Thymus (tissue), 14 donors: ENCODE measurements around the gene ZNF445. TPM values are rescaled to one million over a fixed set of nuclear protein-coding genes. Genes with fewer than 3 reads are reported as not detected.
A peak's percentile ranks its signal among the peaks of the same experiment; 100 is the strongest.

Experiments
- DNase-seq, 9 donors: peaks; one replicate each; pipeline ENCODE4 v3.0.0-alpha.2; 2013; ENCODE audit warnings: low spot score in 9 of 9, low read depth in 6 of 9, missing footprints in 1 of 9
- H3K27ac ChIP-seq, 2 donors: one replicate each; pipeline ENCODE4 v1.5.1; 2013; ENCODE audit warnings: control low read depth in 1 of 2, low read depth in 1 of 2, low read length in 1 of 2, mild to moderate bottlenecking in 1 of 2, moderate library complexity in 1 of 2
- H3K27me3 ChIP-seq, 2 donors: one replicate each; pipeline ENCODE4 v1.5.1; 2013; ENCODE audit warnings: low read length in 1 of 2; ENCODE audit not compliant: control insufficient read depth in 2 of 2, insufficient read depth in 1 of 2
- H3K36me3 ChIP-seq, 2 donors: one replicate each; pipeline ENCODE4 v1.5.1; 2013; ENCODE audit warnings: low read length in 1 of 2, mild to moderate bottlenecking in 1 of 2, moderate library complexity in 1 of 2; ENCODE audit not compliant: control insufficient read depth in 2 of 2, insufficient read depth in 2 of 2
- H3K4me1 ChIP-seq, 2 donors: one replicate each; pipeline ENCODE4 v1.5.1; 2013; ENCODE audit warnings: low read length in 2 of 2; ENCODE audit not compliant: control insufficient read depth in 2 of 2, insufficient read depth in 2 of 2
- H3K4me3 ChIP-seq, 2 donors: one replicate each; pipeline ENCODE4 v1.5.1; 2013; ENCODE audit warnings: low read length in 2 of 2, control low read depth in 1 of 2, mild to moderate bottlenecking in 1 of 2
- H3K9me3 ChIP-seq, 2 donors: one replicate each; pipeline ENCODE4 v1.5.1; 2013; ENCODE audit warnings: low read length in 1 of 2, mild to moderate bottlenecking in 1 of 2; ENCODE audit not compliant: control insufficient read depth in 2 of 2, insufficient read depth in 1 of 2
- WGBS: extraction: QIAGEN DNeasy Blood & Tissue Kit; methylation state at CpG from one replicate; pipeline ENCODE4 v1.1.7; 2013; 5-methylcytosine and 5-hydroxymethylcytosine counted together
- long read RNA-seq, 10 donors: transcript quantifications; one replicate each; lab custom pipeline, GENCODE V29; 2026
- polyA plus RNA-seq: library from polyadenylated mRNA; stranded (reverse); fragments of 200-250 nt; gene quantifications from one replicate; pipeline ENCODE4 v1.2.3, GENCODE V29; 2013
- total RNA-seq: library from RNA; stranded (reverse); fragments of 120-200 nt; gene quantifications from one replicate; pipeline ENCODE4 v1.2.4, GENCODE V29; 2013
- donor health status: healthy.

Gene ZNF445
- total RNA-seq (5.9 TPM), polyA plus RNA-seq (5.0 TPM)
- long read RNA-seq, donor 1, full-length matches to known transcripts: 1 of 1 reads
- long read RNA-seq, donor 1, partial matches to known transcripts: 0 of 1 reads
- long read RNA-seq, donor 1, other reads (novel, unspliced or antisense): 0 of 1 reads
- long read RNA-seq, donor 2, full-length matches to known transcripts: 3 of 3 reads
- long read RNA-seq, donor 2, partial matches to known transcripts: 0 of 3 reads
- long read RNA-seq, donor 2, other reads (novel, unspliced or antisense): 0 of 3 reads
- long read RNA-seq, donor 3, full-length matches to known transcripts: 2 of 2 reads
- long read RNA-seq, donor 3, partial matches to known transcripts: 0 of 2 reads
- long read RNA-seq, donor 3, other reads (novel, unspliced or antisense): 0 of 2 reads
- long read RNA-seq, donor 4: 0 reads
- long read RNA-seq, donor 5, full-length matches to known transcripts: 2 of 2 reads
- long read RNA-seq, donor 5, partial matches to known transcripts: 0 of 2 reads
- long read RNA-seq, donor 5, other reads (novel, unspliced or antisense): 0 of 2 reads
- long read RNA-seq, donor 6: 0 reads
- long read RNA-seq, donor 7, full-length matches to known transcripts: 1 of 1 reads
- long read RNA-seq, donor 7, partial matches to known transcripts: 0 of 1 reads
- long read RNA-seq, donor 7, other reads (novel, unspliced or antisense): 0 of 1 reads
- long read RNA-seq, donor 8: 0 reads
- long read RNA-seq, donor 9: 0 reads
- long read RNA-seq, donor 10, full-length matches to known transcripts: 3 of 3 reads
- long read RNA-seq, donor 10, partial matches to known transcripts: 0 of 3 reads
- long read RNA-seq, donor 10, other reads (novel, unspliced or antisense): 0 of 3 reads

DNA sequence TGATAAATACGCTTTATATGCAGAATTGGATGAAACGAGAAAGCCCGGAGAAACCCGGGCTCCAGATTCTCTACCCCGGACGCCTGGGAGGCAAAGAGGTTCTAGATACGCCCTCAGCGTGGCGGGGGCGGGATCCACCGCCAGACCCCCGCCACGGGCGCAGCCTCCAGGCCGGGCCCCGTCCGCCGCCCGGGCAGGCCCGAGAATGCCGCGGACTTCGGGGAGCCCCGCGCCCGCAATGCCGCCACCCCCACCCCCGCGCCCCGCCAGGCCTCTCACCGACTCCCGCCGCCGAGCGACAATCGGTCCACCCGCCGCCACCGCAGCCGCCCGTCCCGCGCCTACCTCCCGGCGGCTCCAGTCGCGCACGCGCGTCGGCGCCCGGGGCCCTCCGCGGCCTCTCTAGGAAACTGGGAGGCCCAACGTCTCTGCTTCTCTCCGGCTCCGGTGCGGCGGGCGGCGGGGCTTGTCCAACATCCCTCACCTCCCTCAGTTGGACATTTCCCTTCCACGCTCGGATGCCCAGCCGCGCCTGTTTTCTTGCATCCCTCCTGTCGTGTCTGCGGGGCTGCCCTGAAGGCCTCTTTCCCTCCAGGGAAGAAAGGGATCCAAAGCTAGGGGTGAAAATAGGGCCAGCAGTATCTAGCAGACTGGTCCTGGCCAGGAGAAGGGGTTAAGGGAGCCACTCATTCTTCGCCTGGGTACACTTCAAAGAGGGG is at the start of gene ZNF445:
Gene ZNF445, minus strand, starts transcription at position 359 of the 719 bp plus-strand sequence. CDS start 22,121 bp downstream, outside the sequence.
- H3K27me3 ChIP-seq: no peaks in the 10 kb centered on the region
- H3K36me3 ChIP-seq: no peaks in the 10 kb centered on the region
- H3K4me1 ChIP-seq: peaks cover 3 to 11% of the 10 kb centered on the region in 2 donors
- H3K4me3 ChIP-seq: peak within 1 kb of the TSS; percentile 72 to 92
- no peaks in the 10 kb centered on the region for H3K9me3 ChIP-seq
- peak; percentile 19 to 86 (median 60) for DNase-seq
- H3K27ac ChIP-seq: peak within 1 kb of the TSS; percentile 77 to 82
- WGBS: 1% methylated on average over 69 of the region's 69 CpGs

- no peak overlapping the region for H3K27ac ChIP-seq
- no peaks in the 10 kb centered on the region for H3K4me1 ChIP-seq
- DNase-seq: no peak
- no peak overlapping the region for H3K4me3 ChIP-seq
- 90% methylated on average over 5 of the region's 5 CpGs for WGBS
- H3K27me3 ChIP-seq: no peaks in the 10 kb centered on the region
- H3K9me3 ChIP-seq: no peaks in the 10 kb centered on the region
- H3K36me3 ChIP-seq: no peaks in the 10 kb centered on the region
These were observed 47.6 kb upstream of the ZNF445 start for GRCh38 chr3:44525060-44525459.

DNA sequence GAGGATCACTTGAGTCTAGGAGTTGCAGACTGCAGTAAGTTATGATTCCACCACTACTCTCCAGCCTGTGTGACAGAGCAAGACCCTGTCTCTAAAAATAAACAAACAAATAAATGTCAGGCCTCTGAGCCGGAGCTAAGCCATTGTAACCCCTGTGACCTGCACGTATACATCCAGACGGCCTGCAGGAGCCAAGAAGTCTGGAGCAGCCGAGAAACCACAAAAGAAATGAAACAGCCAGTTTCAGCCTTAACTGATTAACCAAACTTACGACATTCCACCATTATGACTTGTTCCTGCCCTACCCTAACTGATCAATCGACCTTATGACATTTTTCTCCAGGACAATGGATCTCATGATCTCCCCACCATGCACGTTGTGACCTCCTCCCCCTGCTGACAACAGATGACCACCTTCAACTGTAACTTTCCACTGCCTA is 45.0 kb upstream of the ZNF445 start:
- no peaks in the 10 kb centered on the region for H3K36me3 ChIP-seq
- H3K9me3 ChIP-seq: no peaks in the 10 kb centered on the region
- no peaks in the 10 kb centered on the region for H3K27me3 ChIP-seq
- no peaks in the 10 kb centered on the region for H3K4me1 ChIP-seq
- H3K4me3 ChIP-seq: no peak overlapping the region
- DNase-seq: no peak
- 91% methylated on average over 7 of the region's 7 CpGs for WGBS
- H3K27ac ChIP-seq: no peak overlapping the region

DNA sequence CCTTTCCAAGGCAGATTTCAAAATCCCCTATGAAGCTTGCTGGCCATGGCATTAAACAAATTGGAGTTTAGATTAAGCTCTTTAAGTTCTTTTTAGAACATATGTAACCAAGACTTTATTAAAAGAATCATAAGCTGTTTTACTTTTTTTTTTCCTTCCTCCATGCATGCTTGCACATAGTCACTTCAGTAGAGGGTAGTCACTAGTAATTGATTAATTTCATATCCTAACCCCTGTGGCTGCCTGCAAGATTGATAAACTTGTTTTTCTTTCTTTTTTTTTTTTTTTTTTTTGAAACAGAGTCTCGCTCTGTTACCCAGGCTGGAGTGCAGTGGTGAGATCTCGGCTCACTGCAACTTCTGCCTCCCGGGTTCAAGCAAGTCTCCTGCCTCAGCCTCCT is 44.3 kb upstream of the ZNF445 start:
- H3K27ac ChIP-seq: no peak overlapping the region
- H3K27me3 ChIP-seq: no peaks in the 10 kb centered on the region
- 96% methylated on average over 3 of the region's 3 CpGs for WGBS
- H3K4me1 ChIP-seq: no peaks in the 10 kb centered on the region
- no peak overlapping the region for H3K4me3 ChIP-seq
- no peak for DNase-seq
- H3K9me3 ChIP-seq: no peaks in the 10 kb centered on the region
- no peaks in the 10 kb centered on the region for H3K36me3 ChIP-seq

DNA sequence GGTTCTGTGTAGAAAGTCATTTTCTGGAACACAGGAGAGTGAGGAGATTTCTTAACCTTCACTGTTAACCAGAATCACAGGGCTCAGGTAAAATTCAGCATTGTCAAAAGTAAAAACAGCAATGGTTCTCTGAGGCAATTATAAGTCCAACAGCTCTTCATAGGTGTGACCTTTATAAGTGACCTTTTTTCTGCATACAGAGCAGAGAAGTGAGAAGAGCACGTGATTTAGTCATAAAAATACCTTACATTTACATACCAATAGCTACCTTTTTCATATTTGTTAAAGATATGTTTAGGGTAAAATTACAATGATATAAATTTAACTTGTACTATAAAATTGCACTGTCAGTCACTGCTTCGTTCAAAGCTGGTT is 41.3 kb upstream of the ZNF445 start:
- no peak for DNase-seq
- no peak overlapping the region for H3K4me3 ChIP-seq
- no peaks in the 10 kb centered on the region for H3K4me1 ChIP-seq
- H3K27me3 ChIP-seq: no peaks in the 10 kb centered on the region
- no peak overlapping the region for H3K27ac ChIP-seq
- H3K36me3 ChIP-seq: no peaks in the 10 kb centered on the region
- H3K9me3 ChIP-seq: no peaks in the 10 kb centered on the region
- WGBS: 65% methylated on average over 2 of the region's 2 CpGs

GRCh38 chr3:44516230-44516629 is 38.8 kb upstream of the ZNF445 start:
- H3K9me3 ChIP-seq: peaks cover 0 to 3% of the 10 kb centered on the region in 2 donors
- no peak for DNase-seq
- H3K36me3 ChIP-seq: no peaks in the 10 kb centered on the region
- peaks cover 1% of the 10 kb centered on the region in 2 donors for H3K4me1 ChIP-seq
- no peak overlapping the region for H3K4me3 ChIP-seq
- no peak overlapping the region for H3K27ac ChIP-seq
- no peaks in the 10 kb centered on the region for H3K27me3 ChIP-seq
- 53% methylated on average over 3 of the region's 3 CpGs for WGBS

- Histone ChIP-seq H3K4me1 (peaks cover 8 to 10% of the 10 kb centered on the region in 2 donors), H3K27ac (no peak overlapping the region), H3K4me3 (no peak overlapping the region), H3K9me3 (peaks cover 0 to 3% of the 10 kb centered on the region in 2 donors), H3K36me3 (no peaks in the 10 kb centered on the region), H3K27me3 (no peaks in the 10 kb centered on the region)
- no peak for DNase-seq
- 54% methylated on average over 3 of the region's 3 CpGs for WGBS
These were observed 36.0 kb upstream of the ZNF445 start for GRCh38 chr3:44513513-44513912.

DNA sequence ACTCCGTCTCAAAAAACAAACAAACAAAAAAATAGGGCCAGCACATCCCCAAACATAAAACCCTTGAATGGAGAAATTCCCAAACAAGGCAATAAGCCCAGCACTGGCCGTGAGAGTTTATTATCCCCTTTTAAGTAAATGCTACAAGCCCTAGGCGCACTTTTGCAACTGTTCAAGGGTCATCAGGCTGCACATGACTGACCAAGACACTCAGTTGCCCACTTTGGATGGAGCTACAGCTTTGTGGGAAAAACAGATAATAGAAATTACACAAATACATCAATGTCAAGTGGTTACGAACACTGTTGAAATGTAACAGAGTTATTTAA is 33.7 kb upstream of the ZNF445 start:
- peaks cover 0 to 3% of the 10 kb centered on the region in 2 donors for H3K36me3 ChIP-seq
- no peak overlapping the region for H3K27ac ChIP-seq
- peaks cover 0 to 3% of the 10 kb centered on the region in 2 donors for H3K9me3 ChIP-seq
- H3K4me1 ChIP-seq: peaks cover 8 to 10% of the 10 kb centered on the region in 2 donors
- H3K27me3 ChIP-seq: no peaks in the 10 kb centered on the region
- H3K4me3 ChIP-seq: peak overlapping the region; percentile 71 to 91
- DNase-seq: no peak
- WGBS: 58% methylated on average over 4 of the region's 4 CpGs
